Endometrial microvascular endothelial cells (primary cell): ENCODE measurements around the gene TMEM259. TPM values are rescaled to one million over a fixed set of nuclear protein-coding genes. Genes with fewer than 3 reads are reported as not detected.

Source experiments
- in situ Hi-C: cut with HindIII; loops from 2 replicates; pipeline ENCODE4 v1.10.0; 2017; ENCODE audit warnings: low sequenced_read_pairs, low pct_unique_long_range_greater_than_20kb; ENCODE audit errors: inconsistent ontology term
- total RNA-seq: library from RNA; depleted of rRNA; stranded (reverse); fragments of >200 nt; gene quantifications from one replicate; pipeline ENCODE4 v1.2.3, GENCODE V29; 2015; ENCODE audit errors: inconsistent ontology term

Gene TMEM259
- total RNA-seq, 1 donor from 2014 or later = 124 TPM

- in situ Hi-C loops = no loop called here
These were observed 36.4 kb upstream of the TMEM259 start for GRCh38 chr19:1057176-1057855.

- in situ Hi-C loops = no loop called here
These were observed 35.1 kb upstream of the TMEM259 start for GRCh38 chr19:1055886-1056620.

- in situ Hi-C loops = no loop called here
These were observed 34.1 kb upstream of the TMEM259 start for GRCh38 chr19:1055028-1055425.

GRCh38 chr19:1054102-1055027, 33.4 kb upstream of the TMEM259 start:
- in situ Hi-C loops = no loop called here

- in situ Hi-C loops = no loop called here
These were observed 32.5 kb upstream of the TMEM259 start for GRCh38 chr19:1053176-1054101.

GRCh38 chr19:1052349-1052975, 31.5 kb upstream of the TMEM259 start:
- in situ Hi-C loops = no loop called here

- in situ Hi-C loops = no loop called here
These were observed 30.9 kb upstream of the TMEM259 start for GRCh38 chr19:1051791-1052190.

GRCh38 chr19:1050989-1051788, 30.3 kb upstream of the TMEM259 start:
- in situ Hi-C loops = no loop called here

- in situ Hi-C loops = no loop called here
These were observed 28.9 kb upstream of the TMEM259 start for GRCh38 chr19:1049800-1050199.

- in situ Hi-C loops = no loop called here
These were observed 28.2 kb upstream of the TMEM259 start for GRCh38 chr19:1049106-1049505.

GRCh38 chr19:1047696-1048147, 26.8 kb upstream of the TMEM259 start:
- in situ Hi-C loops = no loop called here

GRCh38 chr19:1046836-1047695, 26.1 kb upstream of the TMEM259 start:
- in situ Hi-C loops = no loop called here

GRCh38 chr19:1046117-1046626, 25.2 kb upstream of the TMEM259 start:
- in situ Hi-C loops = no loop called here

GRCh38 chr19:1045247-1045603, 24.3 kb upstream of the TMEM259 start:
- in situ Hi-C loops = no loop called here

GRCh38 chr19:1042689-1043511, 22.0 kb upstream of the TMEM259 start:
- in situ Hi-C loops = no loop called here
